Measurements from ENCODE around the gene TXLNB. TPM values are rescaled to one million over a fixed set of nuclear protein-coding genes. Genes with fewer than 3 reads are reported as not detected.

TXLNB gene
- total RNA-seq, 1 experiment from 2014 or later: 0.22 TPM

- H2AFZ ChIP-seq (ENCODE audit: low read length): no peak overlapping the region
- no peaks in the 10 kb centered on the region for H3K9me3 ChIP-seq (ENCODE audit: low read length)
- H3K4me2 ChIP-seq (ENCODE audit: low read length): no peak overlapping the region
- no peaks in the 10 kb centered on the region for H3K36me3 ChIP-seq (ENCODE audit: low read depth, low read length)
- ChIA-PET CTCF (no interaction called here), POLR2A (ENCODE audit: unreplicated experiment) (interaction anchor here (0.5 kb wide), 1 partner anchor 209 kb away, joined by 3 read pairs; no protein-coding TSS in a partner anchor)
- no peaks in the 10 kb centered on the region for H4K20me1 ChIP-seq (ENCODE audit: low read length)
- BruUV-seq (replicated peaks): no TSS peak
- H3K9me2 ChIP-seq (replicated peaks; ENCODE audit: low read length): no peaks in the 10 kb centered on the region
- H3K9ac ChIP-seq (ENCODE audit: low read length): no peak overlapping the region
- no peaks in the 10 kb centered on the region for H3K27me3 ChIP-seq (ENCODE audit: low read length)
- no peak for DNase-seq
- no peak overlapping the region for H3K4me3 ChIP-seq (ENCODE audit: low read length)
- no peak overlapping the region for H3K27ac ChIP-seq (ENCODE audit: low read length)
- no peak for ATAC-seq
- no peaks in the 10 kb centered on the region for H3K79me2 ChIP-seq (ENCODE audit: low read length)
- H3F3A ChIP-seq (ENCODE audit: low read length, unreplicated experiment): no peaks in the 10 kb centered on the region
- intact Hi-C loops (cut with micrococcal nuclease): no loop called here
- TF ChIP-seq EZH2phosphoT487 (IDR thresholded peaks at IDR 0.05; ENCODE audit: borderline replicate concordance, low read length) (no peak), CTCF (conservative IDR thresholded peaks at IDR 0.05; ENCODE audit: low read depth, low read length) (no peak), EZH2 (IDR thresholded peaks at IDR 0.05; ENCODE audit: low read length, unreplicated experiment) (no peak)
- H3K4me1 ChIP-seq (ENCODE audit: insufficient read depth, low read length): no peaks in the 10 kb centered on the region
These were observed 97.1 kb downstream of the TXLNB start for GRCh38 chr6:139194740-139195139.

Other genes with a start within 250 kb of the TXLNB start
- gene HECA, start 156.9 kb downstream of the TXLNB start, total RNA-seq (2014; rRNA removed): 4.2 and 7.7 TPM in 2 replicates
- 51.4 and 54.2 TPM in 2 replicates for gene CITED2, start 82.7 kb upstream of the TXLNB start, total RNA-seq (2014; rRNA removed)

Measured in PC-3 (cell line).